NCI-H146 (cell line): ENCODE results near the gene GPR139.

Source experiments
- DNase-seq: peaks from one replicate; lab custom pipeline; 2025; lab: John Stamatoyannopoulos, UW

Gene GPR139

DNA sequence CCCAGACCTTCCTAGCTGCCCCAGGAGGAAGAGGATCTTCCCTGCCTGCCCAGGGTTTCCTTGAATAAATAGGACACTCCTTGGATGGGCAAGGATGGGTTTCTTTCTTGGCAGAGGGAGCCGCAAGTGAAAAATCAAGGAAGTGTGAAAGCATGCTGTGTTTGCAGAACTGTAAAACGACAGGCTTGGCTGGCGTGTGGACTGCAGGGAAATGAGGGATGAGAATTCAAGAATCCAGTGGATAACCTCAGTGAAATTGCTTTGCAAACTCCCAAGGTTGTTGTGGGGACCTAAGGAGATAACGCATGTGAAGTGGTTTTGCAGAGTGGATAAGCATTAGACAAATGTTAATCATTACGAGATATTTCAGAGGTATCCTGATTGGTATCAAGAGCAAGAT lies 20.4 kb downstream of the GPR139 start:
- no peak for DNase-seq

DNA sequence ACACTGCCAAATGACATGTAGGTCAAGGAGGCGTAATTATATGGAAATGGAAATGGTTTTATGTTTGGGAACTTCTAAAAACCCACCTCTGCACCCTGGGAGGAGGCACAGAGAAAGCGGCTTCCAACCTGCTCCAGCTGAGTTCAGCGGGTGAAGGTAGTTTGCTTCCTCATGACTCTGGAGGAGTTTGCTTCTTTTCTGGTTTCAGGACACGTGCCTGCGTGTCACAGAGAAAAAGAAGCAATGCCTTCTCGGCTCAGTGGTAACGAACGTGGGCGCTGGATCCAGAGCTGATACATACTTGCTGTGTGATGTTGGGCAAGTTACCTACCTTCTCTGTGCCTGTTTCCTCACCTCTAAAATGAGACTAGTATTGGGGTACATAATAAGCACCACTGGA lies 22.1 kb downstream of the GPR139 start:
- DNase-seq, result no peak

DNA sequence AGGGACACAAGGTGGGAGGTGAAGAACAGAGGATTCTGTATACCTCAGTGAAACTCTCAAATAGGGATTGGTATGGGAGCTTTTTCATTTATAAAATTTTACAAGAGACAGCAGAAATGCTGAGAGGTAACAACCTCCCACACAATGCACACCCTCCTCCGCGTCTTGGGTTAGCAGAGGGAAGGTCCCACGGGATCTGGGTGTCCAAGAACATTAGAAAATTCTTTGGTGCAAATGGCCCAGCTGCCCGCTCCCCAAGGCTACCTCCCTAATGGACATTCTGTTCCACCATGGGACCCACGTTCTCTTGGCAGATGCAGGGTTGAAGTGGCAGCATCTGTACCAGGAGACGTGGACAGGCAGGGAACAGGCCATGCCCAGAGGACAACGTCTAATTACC lies 22.5 kb downstream of the GPR139 start:
- no peak for DNase-seq

DNA sequence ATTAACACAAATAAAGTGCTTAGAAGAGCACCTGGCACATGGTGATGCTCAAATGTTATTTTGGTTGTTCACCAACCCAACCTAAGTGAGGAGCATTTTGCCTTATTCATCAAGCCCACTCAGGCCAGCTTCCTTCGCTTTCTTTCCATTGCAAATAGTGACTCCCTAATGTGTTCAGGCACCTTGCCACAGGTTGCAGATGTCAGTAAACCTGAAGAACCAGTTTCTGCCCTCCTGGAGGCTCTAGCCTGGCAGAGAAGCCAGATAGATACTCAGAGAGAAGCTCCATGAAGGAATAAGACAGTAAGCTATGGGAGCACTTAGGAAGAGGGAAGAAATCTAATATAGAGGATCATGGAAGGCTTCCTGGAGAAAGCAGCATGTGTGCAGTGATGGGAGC lies 23.9 kb downstream of the GPR139 start:
- no peak for DNase-seq

DNA sequence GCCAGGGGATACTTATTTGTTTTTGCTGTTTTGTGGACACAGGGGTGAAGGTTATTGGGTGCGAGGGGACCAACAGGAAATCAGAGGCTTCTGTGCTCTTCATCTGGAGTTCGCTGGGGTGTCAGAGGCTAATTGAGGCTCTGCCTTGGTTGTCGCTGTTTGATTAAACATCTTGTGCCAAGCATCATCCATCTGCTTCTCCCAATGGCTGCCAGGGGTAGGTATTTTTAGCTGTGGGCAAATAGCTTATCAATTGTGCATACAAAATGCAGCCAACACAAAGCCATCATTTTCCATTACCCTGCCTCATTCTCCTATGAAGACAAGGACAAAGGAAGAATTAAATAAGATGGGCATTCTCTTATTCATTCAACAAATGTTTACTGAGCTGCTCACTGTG lies 27.8 kb downstream of the GPR139 start:
- DNase-seq, result no peak

DNA sequence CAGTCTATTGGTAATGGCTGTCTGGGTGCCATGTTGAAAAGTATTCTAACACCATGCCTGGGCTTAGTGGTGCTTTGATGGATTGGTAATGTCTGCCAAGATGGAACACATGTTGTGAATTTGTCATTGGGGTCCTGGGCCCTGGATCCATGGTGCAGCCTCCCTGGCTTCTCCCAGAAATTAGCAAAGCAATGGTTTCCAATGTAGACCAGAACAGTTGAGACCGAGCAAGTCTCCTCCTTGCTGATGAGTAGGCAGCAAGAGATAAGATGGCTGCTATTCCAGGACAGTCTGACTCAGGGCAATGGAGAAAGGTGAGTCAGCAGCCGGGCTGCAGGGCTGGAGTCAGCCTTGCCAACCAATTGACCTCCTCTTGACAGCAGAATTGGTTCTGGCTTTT lies 30.8 kb downstream of the GPR139 start:
- DNase-seq, result no peak

DNA sequence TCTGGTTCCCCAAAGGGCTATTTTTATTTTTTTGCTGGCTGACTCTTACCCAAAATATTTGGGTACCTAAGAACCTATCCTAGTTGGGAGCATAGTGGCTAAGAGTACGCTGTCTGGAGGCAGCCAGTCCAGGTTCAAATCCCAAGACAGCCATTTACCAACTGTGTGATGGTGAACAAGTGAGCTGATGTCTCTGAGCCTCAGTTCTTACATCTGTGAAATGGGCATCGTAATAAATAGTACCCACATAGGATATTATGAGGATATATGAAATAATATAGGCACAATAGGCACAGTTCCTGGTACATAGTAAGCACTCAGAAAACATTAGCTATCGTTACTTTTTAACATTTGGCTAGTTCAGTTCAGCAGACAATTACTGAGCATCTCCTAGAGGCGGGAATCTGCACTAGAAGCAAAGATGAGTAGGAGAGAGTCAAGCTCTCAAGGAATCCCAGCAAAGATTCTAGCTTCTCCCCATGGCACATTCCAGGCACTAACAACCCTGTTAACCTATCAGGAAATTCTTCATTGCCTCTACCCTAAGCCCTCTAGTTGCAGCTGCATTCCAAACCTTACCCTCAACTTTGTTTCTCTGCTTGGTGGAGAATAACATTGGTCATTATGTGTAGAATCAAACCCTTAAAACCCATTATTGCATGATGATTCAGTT lies 31.6 kb downstream of the GPR139 start:
- no peak for DNase-seq

DNA sequence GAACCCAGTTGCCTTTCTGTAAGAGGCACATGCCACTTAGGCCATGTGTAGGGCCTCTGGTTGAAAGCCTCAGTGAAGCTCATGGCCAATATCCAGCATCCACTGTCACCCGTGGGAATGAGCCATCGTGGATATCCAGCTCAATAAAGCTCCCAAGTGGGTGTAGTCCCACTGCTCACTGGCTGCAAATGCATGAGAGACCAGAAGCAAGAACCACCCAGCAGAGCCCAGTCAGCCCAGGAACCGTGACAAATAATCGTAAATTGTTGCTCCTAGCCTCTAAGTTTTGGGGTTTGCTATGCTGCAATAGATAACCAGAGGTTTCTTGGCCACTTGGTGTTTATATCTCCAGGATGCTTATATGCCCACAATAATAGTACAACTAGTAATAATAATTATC lies 33.7 kb downstream of the GPR139 start:
- no peak for DNase-seq

DNA sequence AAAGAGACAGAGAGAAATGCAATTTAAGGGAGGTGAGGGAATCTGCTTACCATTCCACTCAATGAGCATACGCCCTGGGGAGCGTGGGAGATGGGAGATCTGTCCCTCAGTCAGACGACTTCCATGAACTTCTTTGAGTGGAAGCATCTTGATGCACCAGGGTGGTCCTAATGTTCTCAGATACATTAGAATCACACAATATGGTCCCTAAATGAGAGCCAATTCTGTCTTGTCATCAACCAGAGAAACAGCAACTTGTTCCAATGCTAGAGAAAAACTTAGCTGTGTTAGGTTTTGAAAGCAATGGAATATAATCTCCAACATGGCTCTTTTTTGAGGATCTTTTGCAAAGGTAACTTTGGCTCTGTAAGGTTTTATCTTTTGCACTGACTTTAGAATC lies 44.1 kb downstream of the GPR139 start:
- DNase-seq, result no peak

DNA sequence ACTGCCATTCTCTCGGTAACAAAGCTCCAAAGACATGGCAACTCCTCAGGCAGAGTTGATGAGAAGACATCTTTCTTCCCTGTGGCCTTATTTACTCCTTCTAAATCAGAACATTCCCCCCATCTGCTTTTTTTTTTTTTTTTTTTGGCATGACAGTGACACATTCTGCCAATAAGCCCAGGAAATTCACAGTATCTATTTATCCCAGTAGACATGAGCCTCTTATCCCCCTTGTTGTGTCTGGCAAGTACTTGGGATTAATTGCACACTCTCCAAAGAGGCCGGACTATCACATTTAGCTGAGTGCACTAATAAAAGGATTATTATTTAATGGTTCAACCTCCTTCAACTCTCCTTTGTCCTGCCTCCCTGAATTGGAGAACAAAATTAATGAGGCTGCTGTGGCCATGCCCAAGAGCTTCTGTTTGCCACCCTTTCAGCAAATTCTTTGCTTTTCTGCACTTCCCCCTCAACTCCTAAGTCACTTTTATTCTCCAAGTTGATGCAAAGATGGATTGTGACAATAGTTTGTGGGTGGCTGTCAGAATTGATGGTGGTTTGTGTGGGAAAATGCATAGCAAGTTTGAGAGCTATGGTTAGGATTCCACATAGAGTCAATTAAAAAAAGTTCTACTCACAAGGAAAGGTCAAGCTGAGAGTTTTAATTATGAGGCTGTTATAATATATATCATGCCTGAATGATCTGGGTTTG lies 47.2 kb downstream of the GPR139 start:
- no peak for DNase-seq

DNA sequence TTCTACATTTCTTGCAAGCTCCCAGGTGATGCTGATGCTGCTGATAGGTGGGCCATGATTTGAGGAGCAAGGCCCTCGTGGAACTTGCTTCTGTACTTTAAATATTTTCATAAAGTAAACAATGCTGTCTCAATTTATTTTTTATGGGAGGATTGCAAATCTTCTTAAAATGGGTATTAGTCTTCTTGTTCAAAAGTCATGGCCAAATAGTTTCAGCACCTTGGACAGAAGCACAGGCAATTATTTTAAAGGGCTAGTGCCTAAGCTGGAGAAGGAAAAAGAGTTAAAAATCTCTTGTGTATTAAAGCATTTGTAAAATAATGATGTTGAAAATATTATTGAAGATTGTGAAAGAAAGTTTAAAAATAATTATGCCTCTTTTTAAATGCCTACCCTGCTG lies 50.5 kb downstream of the GPR139 start:
- DNase-seq, result no peak

DNA sequence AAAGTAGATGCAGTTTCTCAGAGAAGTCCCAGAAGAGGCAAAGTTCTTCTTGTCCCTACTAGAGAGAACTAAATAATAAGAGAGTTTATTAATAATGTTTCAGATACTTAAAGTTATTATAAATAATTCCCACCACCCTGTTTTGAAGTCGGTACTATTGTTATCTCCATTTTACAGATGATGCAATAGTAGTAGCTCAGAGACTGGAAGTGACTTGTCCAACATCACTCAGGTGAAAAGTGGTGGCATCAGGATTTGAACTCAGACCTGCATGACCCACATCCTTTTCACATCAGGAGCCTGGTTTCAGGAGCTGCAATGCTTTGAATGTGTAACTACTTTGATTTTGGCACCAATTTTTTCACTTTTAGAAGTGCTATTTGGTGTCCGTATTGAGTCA lies 52.7 kb downstream of the GPR139 start:
- no peak for DNase-seq

DNA sequence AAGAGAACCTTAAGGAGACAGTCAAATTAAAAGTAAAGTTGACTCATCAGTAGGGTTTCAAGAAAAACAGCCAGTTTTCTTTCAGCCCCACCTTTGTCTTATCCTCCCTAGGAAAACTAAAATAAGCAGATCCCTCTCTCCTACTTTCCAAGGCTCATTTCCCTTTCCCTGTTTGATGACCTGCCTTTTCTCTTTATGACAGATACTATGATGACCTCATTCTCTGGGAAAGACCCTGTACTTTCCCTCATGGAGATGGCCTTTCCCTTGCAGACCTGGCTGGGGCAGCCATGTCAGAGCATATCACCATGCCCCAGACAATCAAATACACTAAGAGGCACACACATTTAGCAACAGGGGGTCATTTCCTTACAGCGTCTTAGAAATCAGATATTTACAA lies 53.6 kb downstream of the GPR139 start:
- no peak for DNase-seq

DNA sequence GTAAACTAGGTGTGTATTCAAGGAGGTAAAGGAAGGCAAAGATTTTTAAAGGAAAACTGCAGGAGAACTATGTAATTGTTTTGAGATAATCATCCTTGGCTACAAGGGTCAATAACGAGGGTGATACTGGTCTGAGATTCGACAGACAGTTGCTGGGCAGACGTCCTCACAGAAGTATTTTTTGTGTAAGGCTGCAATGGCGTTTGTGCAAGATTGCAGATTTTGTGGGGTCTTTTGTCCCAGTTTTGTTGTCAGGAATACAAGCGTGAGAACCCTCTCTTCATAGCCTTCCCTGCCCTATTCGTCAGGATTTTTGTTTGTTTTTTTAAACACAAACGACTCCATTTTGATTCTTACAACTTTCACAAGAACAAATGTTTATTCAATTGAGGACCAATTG lies 57.5 kb downstream of the GPR139 start:
- DNase-seq, result no peak

DNA sequence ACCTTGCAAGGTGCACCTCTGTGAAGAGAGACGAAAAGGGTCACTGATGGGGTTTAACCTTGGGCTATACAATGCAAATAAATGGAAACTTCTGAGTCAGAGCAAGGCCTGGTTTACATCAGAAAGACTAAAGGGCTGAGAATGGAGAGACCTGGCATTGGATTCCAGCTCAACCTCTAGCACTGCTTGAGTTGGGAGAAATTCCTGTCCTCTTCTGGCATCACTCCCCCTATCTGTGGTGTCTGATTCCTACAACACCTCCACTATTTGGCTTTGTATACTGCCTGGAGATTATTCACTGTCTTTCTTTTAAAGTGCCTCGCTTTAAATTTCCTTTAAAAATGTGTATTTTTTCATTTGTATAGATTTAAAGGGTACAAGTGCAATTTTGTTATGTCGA lies 68.8 kb downstream of the GPR139 start:
- DNase-seq, result no peak

DNA sequence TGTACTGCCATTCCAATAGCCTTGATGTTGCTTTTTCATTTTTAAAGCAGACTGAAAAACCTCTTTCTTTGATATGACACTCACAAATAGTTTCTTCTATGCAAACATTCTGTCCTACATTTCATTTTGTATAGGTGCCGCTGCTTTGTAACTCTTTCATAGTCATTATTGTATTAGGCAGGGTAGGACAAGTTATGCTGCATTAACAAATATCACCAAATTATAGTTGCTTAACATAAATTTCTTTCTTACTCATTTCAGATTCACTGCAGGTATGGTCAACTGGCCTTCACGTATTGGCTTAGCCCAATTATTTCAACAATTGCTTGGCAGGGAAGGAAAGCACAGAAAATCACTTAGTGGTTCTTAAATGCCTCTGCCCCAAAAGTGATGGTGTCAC lies 70.8 kb downstream of the GPR139 start:
- no peak for DNase-seq

DNA sequence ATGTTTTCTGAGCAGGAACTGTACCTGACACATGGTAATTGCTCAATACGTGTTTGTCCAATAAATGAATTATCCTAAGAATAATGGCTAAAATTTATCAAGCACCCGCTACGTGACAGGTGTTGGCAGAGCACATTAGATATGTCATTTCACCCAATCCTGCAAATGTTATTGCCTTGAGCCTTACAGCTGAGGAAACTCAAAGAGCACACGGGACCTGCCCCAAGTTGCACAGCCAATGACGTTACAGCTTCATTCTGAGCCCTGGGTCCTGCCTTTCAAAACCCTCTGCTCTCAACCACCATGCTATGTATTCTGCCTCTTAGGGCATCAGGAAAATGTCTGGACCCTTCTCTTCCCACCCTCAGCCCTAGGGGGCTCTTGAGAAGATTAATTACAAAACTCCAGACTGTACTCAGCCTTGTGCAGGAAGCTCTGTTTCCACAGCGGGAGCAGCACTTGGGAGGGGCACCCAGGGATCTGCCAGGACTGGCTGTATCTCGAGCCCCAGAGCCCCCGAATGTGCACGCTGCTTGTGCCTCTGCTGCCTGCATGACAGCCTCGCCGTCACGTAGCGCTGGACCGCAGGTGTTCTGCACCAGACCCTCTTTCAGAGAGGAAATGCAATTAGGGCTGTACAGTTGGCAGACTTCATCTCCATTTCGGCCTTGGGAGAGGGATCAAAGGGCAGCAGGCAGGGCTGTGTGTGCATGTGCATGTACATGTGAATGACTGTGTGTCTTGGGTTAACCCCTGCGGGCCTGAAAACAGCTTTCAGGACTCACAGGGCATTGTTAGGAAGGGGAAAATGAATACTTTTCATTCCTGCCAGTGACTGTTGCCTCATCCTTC lies 71.6 kb downstream of the GPR139 start:
- DNase-seq, result peak; percentile 43

DNA sequence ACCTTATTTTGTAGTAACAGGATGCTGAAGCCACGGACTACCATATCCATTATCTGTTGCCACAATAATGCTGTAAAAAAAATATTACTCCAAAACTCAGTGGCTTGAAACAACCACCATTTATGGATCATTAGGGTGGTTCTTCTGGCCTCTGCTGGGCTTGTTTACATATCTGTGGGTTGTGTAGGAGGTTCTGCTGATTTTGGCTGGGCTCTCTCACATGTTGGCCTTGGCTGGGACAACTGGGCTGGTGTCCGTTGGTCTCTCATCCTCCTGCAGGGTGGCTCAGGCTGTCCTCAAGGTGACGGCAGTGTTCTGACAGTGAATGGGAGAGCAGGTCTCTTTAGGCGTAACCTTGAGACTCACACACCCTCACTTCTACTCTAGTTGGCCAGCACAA lies 76.0 kb downstream of the GPR139 start:
- DNase-seq, result no peak

DNA sequence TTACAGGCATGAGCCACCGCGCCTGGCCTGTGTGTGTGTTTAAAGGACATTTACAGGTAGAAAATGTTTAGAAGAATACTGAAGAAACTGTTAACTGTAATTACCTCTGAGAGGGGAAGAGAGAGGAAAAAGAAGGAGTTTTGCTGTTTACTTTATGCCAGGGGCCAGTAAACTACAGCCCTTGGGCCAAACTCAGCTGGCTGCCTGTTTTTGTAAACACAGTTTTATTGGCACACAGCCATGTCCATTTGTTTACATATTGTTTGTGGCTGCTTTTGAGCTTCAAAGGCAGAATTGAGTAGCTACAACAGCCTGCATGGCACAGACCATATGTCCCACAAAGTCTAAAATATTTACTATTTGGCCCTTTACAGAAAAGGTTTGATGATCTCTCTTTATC lies 76.4 kb downstream of the GPR139 start:
- DNase-seq, result peak; percentile 19

DNA sequence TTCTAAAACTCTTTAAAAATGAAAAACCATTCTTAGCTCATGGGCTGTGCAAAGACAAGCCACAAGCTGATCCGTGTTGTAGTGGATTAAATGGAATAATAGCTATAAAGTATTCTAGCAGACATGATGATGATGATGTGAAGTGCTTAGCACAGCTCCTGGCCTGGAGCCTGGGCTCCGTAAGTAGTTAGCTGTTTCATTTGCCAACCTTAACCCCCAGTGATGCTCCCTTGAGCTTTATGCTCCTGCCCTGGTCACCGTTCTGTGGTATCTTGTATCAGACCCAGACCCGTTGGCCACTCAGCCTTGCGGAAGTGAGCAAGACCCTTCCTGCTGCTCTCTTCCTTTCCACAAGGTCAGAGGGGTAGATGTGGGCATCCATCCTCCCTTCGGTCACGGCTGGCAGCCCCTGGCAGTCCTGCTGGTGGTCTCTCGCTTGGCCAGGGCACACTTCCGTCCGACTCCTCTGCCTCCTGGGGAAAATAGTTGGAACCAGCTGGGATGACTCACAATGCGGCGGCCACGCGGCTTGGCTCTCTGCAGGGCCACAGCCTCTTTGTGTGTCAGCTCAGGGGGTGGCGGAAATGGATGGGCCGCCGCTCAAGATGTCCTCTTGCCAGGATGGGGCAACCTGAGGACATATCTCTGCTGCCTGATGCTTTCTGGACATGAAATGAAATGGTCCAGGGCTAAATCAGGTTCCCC lies 79.1 kb downstream of the GPR139 start:
- DNase-seq, result no peak

DNA sequence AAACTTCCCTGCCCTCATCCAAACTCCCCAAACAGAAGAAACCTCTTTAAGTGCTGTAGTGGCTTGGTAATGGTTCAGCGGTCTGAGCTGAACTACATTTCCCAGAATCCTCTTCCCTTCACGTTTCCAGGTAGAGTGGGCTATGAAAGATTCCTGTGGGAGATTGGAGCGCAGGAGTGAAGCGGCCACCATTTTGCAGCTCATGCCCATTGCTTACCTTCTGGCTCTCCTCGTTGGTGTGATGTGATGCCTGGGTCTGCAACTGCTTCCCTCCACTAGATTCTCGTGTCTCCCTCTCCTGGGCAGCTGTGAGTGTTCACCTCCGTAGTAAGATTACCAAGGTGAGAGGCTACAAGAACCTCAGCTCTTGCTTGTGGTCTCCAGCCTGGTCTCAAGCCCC lies 82.1 kb downstream of the GPR139 start:
- no peak for DNase-seq

DNA sequence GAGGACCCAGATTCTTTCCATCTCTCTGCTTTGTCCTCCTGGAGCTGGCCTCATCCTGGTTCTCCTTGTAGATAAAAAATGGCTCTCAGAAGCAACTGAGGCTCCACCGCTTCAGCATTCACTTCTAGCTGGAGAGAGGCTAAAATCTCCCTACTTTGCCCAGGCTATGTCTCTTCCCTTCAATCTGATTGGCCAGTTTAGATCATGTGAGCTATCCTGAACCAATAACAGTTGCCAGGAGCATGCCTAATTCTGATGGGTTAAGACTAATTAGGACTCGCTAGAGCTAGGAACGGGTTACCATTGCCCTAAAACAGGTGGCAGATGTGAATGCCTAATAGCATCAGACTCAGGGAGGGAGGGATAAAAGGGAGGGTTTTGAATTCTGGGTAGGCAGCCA lies 89.6 kb downstream of the GPR139 start:
- DNase-seq, result no peak
